Measurements from ENCODE around the gene MGAT1. TPM values are rescaled to one million over a fixed set of nuclear protein-coding genes. Genes with fewer than 3 reads are reported as not detected.

MGAT1 gene
- total and polyA plus RNA-seq, 2 experiments from 2014 or later, result 23.7 to 81.4 TPM

- TF ChIP-seq REST (IDR thresholded peaks at IDR 0.05; ENCODE audit: unreplicated experiment) (no peak), POLR2AphosphoS5 (IDR thresholded peaks at IDR 0.05; ENCODE audit: low read depth) (no peak), CREB1 (CRISPR knock-in tag; IDR thresholded peaks at IDR 0.05; ENCODE audit: low read depth) (no peak), ZNF331 (CRISPR knock-in tag; IDR thresholded peaks at IDR 0.05; ENCODE audit: low read depth) (no peak)
These were observed 45.7 kb upstream of the MGAT1 start (continued) for GRCh38 chr5:180848265-180848664.

- Mint-ChIP-seq H3K36me3 (ENCODE audit: low read depth) (peaks cover 81% of the 10 kb centered on the region), H3K4me3 (no peak overlapping the region; the same call in 2 of the 3 replicates), H3K27ac (no peak overlapping the region), H3K4me1 (no peaks in the 10 kb centered on the region; the same call in 1 of the 3 replicates), H3K9me3 (peaks cover 79% of the 10 kb centered on the region), H3K27me3 (ENCODE audit: insufficient read depth, low read depth, poor library complexity) (peaks cover 17% of the 10 kb centered on the region)
- TF ChIP-seq NANOG (IDR thresholded peaks at IDR 0.05; ENCODE audit: borderline replicate concordance) (no peak), ZNF331 (CRISPR knock-in tag; IDR thresholded peaks at IDR 0.05; ENCODE audit: low read depth) (no peak), REST (IDR thresholded peaks at IDR 0.05; ENCODE audit: unreplicated experiment) (no peak), JUNB (IDR thresholded peaks at IDR 0.05; ENCODE audit: unreplicated experiment) (no peak)
- H4K20me1 ChIP-seq (replicated peaks; ENCODE audit: insufficient read depth), result no peaks in the 10 kb centered on the region; the same call in none of the 2 replicates
- H3K4me1 ChIP-seq (ENCODE audit: insufficient read depth), result no peaks in the 10 kb centered on the region; the same call in 1 of the 2 replicates
- no peak overlapping the region for H3K27ac ChIP-seq (ENCODE audit: low read depth)
- no peak overlapping the region for H3K4me2 ChIP-seq
- H3K79me2 ChIP-seq (replicated peaks; ENCODE audit: insufficient read depth), result peaks cover 4% of the 10 kb centered on the region
- no peak overlapping the region for H3K4me3 ChIP-seq
- peaks cover 5% of the 10 kb centered on the region; the same call in 1 of the 2 replicates for H3K9me2 ChIP-seq (ENCODE audit: insufficient read depth)
- DNase-seq (ENCODE audit: low spot score) (no peak), ATAC-seq (no peak)
- H3K27me3 ChIP-seq (ENCODE audit: insufficient read depth), result peaks cover 4% of the 10 kb centered on the region; the same call in 1 of the 2 replicates
- no peak overlapping the region for H2AFZ ChIP-seq
- H3K36me3 ChIP-seq (ENCODE audit: insufficient read depth), result peaks cover 42% of the 10 kb centered on the region
- H3F3A ChIP-seq (replicated peaks; ENCODE audit: low read depth), result no peaks in the 10 kb centered on the region; the same call in 1 of the 2 replicates
These were observed 44.4 kb upstream of the MGAT1 start for GRCh38 chr5:180847026-180847425.
